Activated CD8-positive, alpha-beta memory T cell treated with anti-CD3 and anti-CD28 coated beads, Interleukin-2, amount 50 U/mL, for 1 hour (primary cell): ENCODE results near the gene IL1RL1.

Source experiments
- DNase-seq: peaks from one replicate; pipeline ENCODE4 v3.0.0-alpha.2; 2020; ENCODE audit errors: extremely low read depth

The IL1RL1 gene

GRCh38 chr2:102335871-102336366 is 24.6 kb downstream of the IL1RL1 start:
- no peak for DNase-seq

GRCh38 chr2:102336502-102336945 is 25.2 kb downstream of the IL1RL1 start:
- no peak for DNase-seq

- no peak for DNase-seq
Measured at GRCh38 chr2:102337012-102337411, 25.6 kb downstream of the IL1RL1 start.

GRCh38 chr2:102337481-102338386 is 26.4 kb downstream of the IL1RL1 start:
- no peak for DNase-seq

GRCh38 chr2:102340778-102341177 is 29.4 kb downstream of the IL1RL1 start:
- DNase-seq: no peak

- no peak for DNase-seq
Measured at GRCh38 chr2:102342888-102343287, 31.5 kb downstream of the IL1RL1 start.

- no peak for DNase-seq
Measured at GRCh38 chr2:102344397-102344796, 33.0 kb downstream of the IL1RL1 start.

- DNase-seq: no peak
Measured at GRCh38 chr2:102345329-102345920, 34.1 kb downstream of the IL1RL1 start.

- no peak for DNase-seq
Measured at GRCh38 chr2:102346381-102347130, 35.2 kb downstream of the IL1RL1 start.

- no peak for DNase-seq
Measured at GRCh38 chr2:102350137-102350793, 38.9 kb downstream of the IL1RL1 start.

GRCh38 chr2:102355526-102356380 is 44.4 kb downstream of the IL1RL1 start, which contains the start of gene IL18R1:
IL18R1 (plus strand) TSS chr2:102355796; CDS start chr2:102362661, 6,865 bp downstream.
- DNase-seq: no peak

- DNase-seq: no peak
Measured at GRCh38 chr2:102356381-102356712, 45.0 kb downstream of the IL1RL1 start.

GRCh38 chr2:102356741-102357140 is 45.4 kb downstream of the IL1RL1 start:
- no peak for DNase-seq

- no peak for DNase-seq
Measured at GRCh38 chr2:102357937-102358336, 46.6 kb downstream of the IL1RL1 start.

- DNase-seq: no peak
Measured at GRCh38 chr2:102358496-102358895, 47.1 kb downstream of the IL1RL1 start.

- DNase-seq: no peak
Measured at GRCh38 chr2:102359527-102359926, 48.2 kb downstream of the IL1RL1 start.

- DNase-seq: no peak
Measured at GRCh38 chr2:102361632-102362241, 50.4 kb downstream of the IL1RL1 start.

- DNase-seq: no peak
Measured at GRCh38 chr2:102365763-102366162, 54.4 kb downstream of the IL1RL1 start.

GRCh38 chr2:102366406-102367112 is 55.2 kb downstream of the IL1RL1 start:
- no peak for DNase-seq
